SHP77 (cell line): ENCODE measurements around the gene CTBS.
"Not testable (repeated sequence)": the region's sequence is repeated elsewhere in the genome, so short reads cannot be mapped to it uniquely, and the experiment has no call there.

Source experiments
- DNase-seq, 2 experiments: peaks; one replicate each; lab custom pipeline; 2025; lab: John Stamatoyannopoulos, UW

Gene CTBS

DNA sequence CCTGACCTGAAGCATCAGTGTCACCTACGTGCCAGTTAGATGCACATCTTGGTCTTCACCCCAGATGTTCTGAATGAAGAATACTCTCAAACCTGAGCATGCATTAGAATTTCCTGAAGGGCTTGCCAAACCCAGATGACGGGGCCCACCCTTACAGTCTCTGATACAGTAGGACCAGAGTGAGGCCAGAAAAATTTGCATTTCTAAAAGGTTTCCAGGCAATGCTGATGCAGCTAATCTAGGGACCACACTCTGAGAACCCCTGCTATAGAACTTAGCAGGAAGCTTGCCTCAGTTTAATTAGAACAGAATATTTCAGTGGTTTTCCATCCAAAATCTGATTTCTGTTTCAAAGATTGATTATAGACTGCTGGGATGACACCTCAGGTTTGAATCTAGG lies 9.9 kb upstream of the CTBS start:
- no peak for DNase-seq

DNA sequence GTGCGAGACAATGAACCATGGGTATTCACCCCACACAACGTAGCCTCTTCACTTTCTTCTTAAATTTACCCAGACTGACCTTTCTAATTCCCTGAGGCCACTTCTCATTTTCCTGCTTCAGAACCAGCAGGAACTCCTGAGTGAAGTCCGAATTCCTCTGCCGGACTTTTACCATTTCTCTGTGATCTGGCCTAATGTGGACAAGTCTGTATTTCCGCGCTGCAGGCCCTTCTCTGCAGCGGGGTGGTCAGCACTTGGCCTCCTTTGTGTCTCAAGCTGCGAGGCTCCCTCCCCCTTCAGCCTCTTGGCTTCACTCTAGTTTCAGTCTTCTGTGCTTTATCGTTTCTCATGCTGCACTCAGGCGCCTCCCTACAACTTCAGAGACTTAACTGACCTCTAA lies 9.4 kb upstream of the CTBS start:
- DNase-seq: no peak

DNA sequence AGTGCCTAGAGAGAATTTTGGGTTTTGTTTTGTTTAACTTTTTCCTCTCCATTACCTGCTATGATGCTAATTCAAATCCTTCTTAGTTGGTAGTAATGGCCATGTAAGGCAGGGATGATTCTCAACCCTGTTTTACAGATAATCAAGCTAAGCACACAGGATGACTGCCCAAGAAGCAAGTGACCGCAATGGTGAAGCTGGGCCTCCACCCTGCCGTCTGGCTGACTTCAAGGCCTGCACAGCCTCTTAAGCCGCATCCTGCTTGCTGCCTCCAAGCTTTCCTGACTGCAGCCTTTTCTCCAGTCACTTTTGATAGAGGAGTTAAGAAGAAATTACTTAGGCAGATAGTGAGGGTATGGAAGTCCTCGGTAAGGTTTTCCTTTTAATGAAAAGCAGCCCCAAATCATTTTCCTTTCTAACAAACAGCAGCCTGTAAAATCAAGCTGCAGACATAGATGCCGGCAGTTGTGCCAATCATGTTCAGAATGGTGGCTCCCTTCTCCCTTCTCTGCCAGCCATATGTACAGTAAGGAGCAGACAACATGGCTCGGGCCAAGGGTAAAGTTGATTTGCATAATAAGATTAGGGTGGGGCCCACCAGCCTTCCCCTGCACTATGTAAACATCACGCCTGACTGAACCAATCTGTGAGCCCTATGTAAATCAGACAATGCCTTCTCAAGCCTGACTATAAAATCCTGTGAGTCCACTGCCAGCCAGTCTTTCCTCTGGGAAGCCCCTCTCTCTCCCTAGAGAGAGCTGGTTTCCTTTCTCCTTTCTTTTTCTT lies 8.8 kb upstream of the CTBS start:
- DNase-seq: peak; percentile 51 to 65

DNA sequence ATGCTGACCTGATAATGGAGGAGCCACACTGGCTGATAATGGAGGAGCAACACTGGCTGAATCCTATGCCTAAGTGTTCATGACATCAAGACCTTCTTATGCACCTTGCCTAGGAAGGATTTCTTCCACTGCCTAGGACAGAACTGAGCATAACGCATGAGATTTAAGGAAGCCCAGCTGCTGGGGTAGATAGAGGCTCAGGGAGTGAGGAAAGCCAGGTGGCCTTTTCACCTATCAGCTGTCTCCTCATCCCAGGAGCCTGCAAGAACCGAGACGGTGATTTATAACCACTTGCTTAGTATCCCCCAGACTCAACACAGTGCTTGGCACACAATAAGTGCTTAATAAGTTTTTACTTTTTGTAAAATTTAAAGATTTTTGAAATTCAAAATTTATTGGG lies 7.4 kb upstream of the CTBS start:
- DNase-seq: no peak

DNA sequence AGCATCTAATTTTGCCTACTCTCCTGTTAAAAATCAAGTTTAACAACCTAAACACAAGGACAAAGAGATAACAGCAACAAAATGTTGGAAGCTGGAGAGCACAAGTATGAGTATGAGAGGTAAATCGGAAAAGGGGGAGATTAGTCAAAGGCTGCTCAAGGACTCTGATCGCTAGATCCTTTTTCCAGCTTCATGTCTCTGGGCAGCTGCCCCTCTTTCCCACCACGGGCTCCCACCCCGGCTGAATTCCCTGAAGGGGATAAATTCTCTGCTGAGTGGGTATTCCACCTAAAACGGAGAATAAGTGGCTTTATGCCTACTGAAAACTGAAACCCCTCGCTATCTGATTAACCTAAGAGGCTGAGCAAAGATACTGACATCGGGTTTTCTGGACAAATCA lies 696 bp upstream of the CTBS start:
- DNase-seq: no peak

DNA sequence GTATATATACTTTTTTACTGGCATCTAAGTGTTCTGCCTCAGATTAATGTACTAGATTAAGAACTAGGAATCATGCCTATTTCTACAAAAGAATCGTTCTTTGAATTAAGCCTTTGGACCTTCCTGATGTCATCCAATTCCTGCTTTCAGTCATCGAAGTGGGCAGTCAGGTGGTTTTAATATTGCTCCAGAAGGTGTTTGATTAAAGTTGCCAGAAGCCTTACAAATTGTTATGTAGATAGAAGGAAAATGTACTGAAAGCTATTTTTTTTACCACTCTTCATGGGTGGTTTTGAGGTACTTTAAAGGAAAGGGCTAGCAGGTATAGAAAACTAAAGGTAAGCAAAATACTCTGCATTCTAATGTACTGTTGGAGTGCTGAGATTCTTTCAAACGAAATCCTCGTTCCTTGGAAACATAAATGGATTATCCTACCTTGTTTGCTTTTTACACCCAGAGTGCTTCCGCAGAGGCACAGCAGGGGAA lies 716 bp downstream of the CTBS start:
- no peak for DNase-seq

DNA sequence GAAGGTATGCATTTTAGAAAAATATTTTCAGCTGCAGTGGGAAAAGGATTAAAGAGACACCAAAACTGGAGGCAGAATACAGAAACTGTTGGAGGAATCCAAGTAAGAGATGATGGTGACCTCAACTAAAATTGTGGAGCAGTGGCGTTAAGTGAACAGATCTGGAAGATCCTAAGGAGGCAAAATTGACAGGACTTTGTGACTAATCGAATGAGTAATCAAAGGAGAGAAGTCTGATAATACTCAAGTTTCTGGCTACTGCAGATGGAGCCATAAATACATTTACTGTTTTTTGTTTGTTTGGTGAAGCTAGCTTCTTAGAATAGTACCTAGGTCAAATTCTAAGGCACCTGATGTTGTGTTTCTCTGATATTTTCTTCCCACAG lies 3.1 kb downstream of the CTBS start:
- no peak for DNase-seq

DNA sequence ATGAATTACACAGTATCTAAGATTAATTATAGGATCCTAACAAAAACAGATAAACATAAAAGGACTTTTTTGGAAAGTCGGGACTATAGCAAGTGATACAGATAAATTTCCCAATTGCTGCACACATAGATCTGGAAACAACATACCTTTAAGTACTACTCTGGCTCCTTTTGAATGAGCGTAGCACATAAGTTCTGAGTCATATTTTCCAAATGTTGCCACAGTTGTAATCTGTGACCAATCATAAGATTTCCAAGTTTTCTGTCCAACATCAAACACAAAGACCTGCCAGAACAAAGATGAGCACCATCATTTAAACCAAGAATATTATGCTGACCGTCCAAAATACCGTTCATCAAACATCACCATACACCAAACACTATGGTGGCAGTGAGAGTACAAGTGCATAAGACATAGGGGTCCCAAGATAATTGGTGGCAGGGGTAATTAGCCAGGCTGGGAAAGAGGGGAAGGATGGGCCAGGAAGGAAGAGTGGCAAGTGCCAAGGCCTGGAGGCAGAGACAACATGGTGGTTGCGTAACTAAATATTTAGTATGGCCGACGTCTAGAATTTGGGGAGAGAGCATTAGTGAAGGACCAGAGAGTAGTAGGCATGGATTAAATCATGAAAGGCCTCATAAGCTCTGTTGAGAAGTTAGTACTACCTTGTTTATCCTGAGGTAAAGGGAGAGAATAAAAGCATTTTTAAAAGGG lies 3.6 kb downstream of the CTBS start:
- no peak for DNase-seq

DNA sequence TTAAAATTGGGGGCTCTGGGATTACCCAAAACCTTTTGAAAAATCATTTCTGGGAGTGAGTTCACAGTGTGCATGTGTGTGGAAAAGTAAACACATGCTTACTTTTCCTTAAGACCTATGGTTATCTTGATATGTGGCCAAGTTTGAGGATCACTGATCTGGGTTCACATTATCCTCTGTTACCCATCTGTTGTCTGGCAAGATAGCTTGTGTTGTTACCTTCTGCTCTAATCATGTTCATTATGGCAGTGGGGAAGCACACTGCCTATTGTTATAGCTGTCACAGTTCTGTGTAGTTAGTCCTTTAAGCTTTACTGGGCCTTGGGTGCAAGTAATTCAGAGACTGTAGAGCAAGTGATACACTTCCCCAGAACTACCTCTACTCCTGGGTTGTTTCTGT lies 5.0 kb downstream of the CTBS start:
- no peak for DNase-seq

DNA sequence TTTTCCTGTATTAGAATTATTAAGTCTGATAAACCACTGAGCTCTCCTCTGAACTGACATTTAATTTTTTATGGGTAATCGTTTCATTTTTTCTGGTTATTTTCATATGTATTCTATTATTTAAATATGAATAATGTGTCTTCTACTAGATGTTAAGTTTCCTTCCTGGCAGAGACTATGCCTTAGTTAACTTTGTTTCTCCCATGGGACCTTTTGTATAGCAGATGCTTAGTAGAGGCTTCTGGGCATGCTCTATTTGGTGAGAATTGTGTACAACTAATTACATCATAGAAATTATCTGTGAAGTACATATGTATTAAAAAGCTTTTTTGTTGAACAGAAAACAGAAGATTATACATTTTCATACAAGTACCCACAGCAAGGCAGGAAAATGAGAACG lies 23.4 kb downstream of the CTBS start:
- DNase-seq: no peak

DNA sequence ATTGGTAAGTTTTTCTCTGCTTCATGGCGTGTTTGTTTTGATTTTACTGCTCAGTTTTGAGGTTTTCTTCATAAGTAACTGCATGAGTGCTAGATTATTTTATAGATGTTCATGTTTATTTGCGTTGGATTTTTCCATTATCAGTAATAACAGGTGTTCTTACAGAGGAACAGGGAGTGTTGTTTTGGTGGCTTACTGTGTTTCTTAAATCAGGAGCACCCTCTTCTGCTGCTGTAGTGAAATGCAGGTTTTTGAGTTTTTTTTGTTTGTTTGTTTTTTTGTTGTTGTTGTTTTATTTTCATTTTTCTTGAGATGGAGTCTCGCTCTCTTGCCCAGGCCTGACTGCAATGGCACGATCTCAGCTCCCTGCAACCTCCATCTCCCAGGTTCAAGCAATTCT lies 32.6 kb downstream of the CTBS start:
- no peak for DNase-seq

DNA sequence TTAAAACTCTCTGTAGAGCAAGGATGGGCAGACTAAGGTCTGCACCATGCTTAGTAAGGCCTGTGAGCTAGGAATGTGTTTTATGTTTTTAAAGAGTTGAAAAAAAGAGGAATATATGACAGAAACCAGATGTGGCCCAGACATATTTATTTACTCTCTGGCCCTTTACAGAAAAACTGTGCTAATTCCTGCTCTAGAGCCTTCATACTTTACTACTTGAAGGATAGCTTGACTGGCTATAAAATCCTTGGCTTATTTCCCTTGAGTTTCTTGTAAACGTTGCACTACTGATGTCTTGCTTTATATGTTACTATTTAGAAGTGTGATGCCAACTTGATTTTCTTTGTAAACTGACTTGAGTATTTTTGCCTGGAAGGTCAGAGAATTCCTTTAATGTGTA lies 33.5 kb downstream of the CTBS start:
- no peak for DNase-seq

DNA sequence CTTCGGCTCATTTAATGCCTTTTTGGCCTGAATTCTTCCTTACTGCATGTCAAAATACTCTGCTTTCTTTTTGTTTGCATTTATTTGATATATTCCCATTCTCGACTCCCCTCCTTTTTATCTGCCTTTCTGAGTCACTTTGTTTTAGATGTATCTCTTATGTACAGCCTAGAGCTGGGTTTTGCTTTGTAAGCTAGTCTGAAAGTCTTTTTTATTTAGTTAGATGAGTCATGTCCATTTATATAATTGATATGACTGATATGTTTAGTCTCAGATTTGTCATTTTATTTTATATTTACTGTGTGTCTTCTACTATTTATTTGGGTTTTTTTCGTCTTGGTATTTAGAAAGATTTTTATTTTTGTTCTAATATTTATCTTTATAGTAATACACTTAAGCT lies 34.3 kb downstream of the CTBS start:
- no peak for DNase-seq

DNA sequence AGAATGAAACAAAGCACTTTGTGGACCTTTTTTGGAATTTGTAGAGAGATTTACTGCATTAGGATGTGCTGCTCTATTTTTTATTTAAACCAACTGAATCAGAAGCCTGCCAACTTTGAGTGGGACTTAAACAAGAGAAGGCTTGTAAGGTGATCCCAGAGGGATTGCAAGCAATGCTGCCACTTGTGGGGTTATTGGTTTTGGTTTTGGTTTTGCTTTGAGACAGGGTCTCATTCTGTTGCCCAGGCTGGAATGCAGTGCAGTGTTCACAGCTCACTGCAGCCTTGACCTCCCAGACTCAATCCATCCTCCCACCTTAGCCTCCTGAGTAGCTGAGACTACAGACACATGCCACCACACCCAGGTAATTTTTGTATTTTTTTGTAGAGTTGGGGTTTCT lies 35.6 kb downstream of the CTBS start:
- no peak for DNase-seq

DNA sequence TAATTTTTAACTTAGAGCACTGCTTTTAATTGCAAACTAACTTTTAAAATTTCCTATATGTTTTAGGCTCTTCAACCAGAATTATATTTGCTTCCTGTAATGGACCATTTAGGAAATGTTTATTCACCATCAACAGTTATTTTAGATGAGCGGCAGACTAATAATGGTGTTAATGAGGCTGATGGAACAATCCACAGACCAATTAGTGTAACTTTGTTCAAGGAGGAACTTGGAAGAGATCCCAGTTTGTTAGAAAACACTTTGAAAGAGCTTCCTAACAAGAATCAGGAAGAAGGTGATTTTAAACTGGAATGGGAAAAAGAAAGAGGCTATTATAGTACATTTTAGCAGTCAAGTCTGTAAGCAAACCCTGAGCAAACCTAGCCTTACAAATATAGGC lies 48.5 kb downstream of the CTBS start:
- no peak for DNase-seq

DNA sequence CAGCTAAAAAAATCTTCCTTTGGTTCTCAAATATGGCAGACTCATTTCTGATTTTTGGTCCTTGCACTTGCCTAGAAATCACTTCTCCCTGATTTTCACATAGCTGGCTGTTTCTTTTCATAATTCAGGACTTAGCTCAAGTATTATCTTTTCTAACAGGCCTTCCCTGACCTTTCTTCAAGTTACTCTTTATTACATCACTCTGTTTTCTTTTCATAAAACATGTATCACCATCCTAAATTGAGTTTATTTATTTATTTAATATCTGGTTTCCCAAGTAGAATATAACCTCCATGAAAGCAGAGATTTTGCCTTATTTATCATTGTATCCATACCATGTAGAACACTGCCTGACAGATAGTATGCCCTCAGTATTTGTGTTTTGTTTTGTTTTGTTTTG lies 49.6 kb downstream of the CTBS start:
- DNase-seq: no peak

DNA sequence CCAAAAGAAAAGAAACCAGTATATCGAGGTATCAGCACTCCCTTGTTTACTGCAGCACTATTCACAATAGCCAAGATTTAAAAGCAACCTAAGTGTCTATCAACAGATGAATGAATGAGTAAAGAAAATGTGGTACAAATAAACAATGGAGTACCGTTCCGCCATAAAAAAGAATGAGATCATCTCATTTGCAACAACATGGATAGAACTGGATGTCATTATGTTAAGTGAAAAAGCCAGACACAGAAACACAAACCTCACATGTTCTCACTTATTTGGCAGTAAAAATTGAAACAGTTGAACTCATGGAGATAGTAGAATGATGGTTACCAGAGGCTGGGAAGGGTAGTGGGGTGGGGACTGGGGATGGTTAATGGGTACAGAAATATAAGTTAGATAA lies 63.6 kb downstream of the CTBS start:
- no peak for DNase-seq

DNA sequence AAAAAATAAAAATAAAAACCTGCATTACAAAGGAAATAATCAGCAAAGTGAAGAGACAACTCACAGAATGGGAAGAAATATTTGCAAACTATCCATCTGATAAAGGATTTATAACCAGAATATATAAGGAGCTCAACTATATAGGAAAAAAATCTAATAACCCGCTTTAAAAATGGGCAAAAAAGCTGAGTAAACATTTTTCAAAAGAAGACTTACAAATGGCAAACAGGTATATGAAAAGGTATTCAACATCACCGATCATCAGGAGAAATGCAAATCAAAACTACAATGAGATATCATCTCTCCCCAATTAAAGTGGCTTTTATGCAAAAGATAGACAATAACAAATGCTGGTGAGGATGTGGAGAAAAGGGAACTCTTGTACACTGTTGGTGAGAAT lies 64.1 kb downstream of the CTBS start:
- no peak for DNase-seq

DNA sequence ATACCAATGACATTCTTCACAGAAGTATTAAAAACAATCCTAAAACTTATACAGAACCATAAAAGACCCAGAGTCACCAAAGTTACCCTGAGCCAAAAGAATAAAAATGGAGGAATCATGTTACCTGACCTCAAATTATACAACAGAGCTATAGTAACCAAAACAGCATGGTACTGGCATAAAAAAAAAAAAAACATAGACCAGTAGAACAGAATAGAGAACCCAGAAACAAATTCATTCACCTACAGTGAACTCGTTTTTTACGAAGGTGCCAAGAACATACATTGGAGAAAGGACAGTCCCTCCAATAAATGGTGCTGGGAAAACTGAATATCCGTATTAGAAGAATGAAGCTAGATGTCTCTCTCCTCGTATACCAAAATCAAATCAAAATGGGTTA lies 65.2 kb downstream of the CTBS start:
- no peak for DNase-seq

DNA sequence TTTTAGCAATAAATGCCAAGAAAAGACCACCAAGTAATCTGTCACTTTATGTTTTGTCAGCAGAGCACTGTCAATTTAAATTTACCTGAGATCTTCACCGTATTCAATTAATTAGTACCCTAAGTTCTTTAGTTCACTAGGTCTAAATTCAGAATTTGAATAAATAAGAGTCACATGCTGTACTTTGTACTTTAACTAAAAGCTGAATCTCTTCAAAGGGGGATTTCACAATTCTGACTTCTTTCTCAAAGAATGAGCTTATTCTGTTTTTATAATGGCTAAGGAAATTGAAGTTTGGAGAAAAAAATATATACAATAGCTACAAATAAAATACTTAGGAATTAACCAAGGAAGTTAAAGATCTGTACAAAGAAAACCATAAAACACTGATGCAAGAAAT lies 65.7 kb downstream of the CTBS start:
- no peak for DNase-seq

DNA sequence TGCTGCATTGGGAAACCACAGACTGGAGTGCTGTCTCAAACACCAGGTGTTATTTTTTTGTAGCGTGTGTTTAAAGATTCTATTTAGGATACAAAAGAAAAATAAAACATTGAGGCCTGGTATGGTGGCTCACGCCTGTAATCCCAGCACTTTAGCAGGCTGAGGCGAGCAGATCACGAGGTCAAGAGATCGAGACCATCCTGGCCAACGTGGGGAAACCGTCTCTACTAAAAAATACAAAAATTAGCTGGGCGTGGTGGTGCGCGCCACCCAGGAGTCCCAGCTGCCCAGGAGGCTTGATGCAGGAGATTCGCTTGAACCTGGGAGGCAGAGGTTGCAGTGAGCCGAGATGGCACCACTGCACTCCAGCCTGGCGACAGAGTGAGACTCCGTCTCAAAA lies 66.4 kb downstream of the CTBS start:
- DNase-seq: not testable (repeated sequence)

DNA sequence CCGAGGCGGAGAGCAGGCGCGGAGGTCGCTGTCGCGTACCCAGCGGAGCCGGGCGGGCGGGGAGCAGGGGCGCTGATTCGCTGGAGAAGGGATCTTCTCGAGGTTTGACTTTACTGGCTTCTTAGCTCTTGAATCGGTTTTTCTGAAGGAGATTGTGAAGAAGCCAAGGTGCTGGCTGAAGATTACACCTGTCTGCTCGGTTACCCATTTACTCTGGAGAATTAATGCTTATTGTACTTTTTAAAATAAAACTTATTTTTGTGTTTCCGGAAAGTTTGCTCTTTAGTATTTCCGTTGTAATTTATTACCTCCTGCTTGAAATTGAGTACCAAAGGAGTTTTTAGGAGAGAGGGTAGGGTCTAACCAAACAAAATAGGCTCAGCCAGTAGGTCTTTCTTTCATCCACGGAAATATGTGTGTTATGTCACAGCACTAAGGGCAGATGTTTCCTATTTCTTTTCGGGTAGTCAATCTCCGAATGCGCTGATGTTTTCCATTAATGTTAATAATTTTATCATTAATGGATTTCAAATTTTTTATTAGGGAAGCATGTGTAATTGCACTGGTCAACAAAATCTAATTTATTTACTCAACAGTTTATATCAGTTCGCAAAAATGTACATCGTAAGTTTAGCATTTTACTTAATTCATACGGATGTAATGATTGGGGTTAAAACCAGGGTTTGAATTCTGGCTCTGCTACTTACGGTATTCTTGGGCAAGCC lies 67.3 kb downstream of the CTBS start:
- DNase-seq: peak in 1 of 2 experiments; percentile 11
